T-helper 2 cell treated with Interferon-gamma antibody and Interleukin-4, amounts not matched to agents 5 μg/mL and 100 μg/mL, for 36 hours (primary cell): ENCODE results near the gene DLX3.

Experiments
- DNase-seq: peaks from one replicate; pipeline ENCODE4 v3.0.0; 2021; ENCODE audit warnings: low spot score
- H3K27ac Mint-ChIP-seq: one replicate; pipeline ENCODE4 v1.8.0; 2021; ENCODE audit warnings: mild to moderate bottlenecking, mixed read lengths
- H3K27me3 Mint-ChIP-seq: one replicate; pipeline ENCODE4 v1.8.0; 2021; ENCODE audit warnings: low read depth, mixed read lengths
- H3K36me3 Mint-ChIP-seq: one replicate; pipeline ENCODE4 v1.8.0; 2021; ENCODE audit warnings: low read depth, mixed read lengths
- H3K4me1 Mint-ChIP-seq: one replicate; pipeline ENCODE4 v1.8.0; 2021; ENCODE audit warnings: low read depth, mixed read lengths
- H3K4me3 Mint-ChIP-seq: one replicate; pipeline ENCODE4 v1.8.0; 2022; ENCODE audit warnings: mild to moderate bottlenecking, moderate library complexity, mixed read lengths
- H3K9me3 Mint-ChIP-seq: one replicate; pipeline ENCODE4 v1.8.0; 2021; ENCODE audit warnings: mixed read lengths

Gene DLX3

GRCh38 chr17:49992191-49992932 lies 2.7 kb downstream of the DLX3 start:
- no peaks in the 10 kb centered on the region for H3K9me3 Mint-ChIP-seq
- H3K4me3 Mint-ChIP-seq = no peak overlapping the region
- H3K4me1 Mint-ChIP-seq = peaks cover 19% of the 10 kb centered on the region
- DNase-seq = no peak
- no peaks in the 10 kb centered on the region for H3K36me3 Mint-ChIP-seq
- H3K27ac Mint-ChIP-seq = no peak overlapping the region
- peaks cover 85% of the 10 kb centered on the region for H3K27me3 Mint-ChIP-seq

- Mint-ChIP-seq H3K9me3 (no peaks in the 10 kb centered on the region), H3K4me3 (no peak overlapping the region), H3K4me1 (peaks cover 15% of the 10 kb centered on the region), H3K27ac (no peak overlapping the region), H3K27me3 (peaks cover 89% of the 10 kb centered on the region), H3K36me3 (no peaks in the 10 kb centered on the region)
- no peak for DNase-seq
Observed at GRCh38 chr17:49991409-49991808, 3.6 kb downstream of the DLX3 start.

GRCh38 chr17:49990921-49991320 lies 4.1 kb downstream of the DLX3 start:
- H3K4me3 Mint-ChIP-seq = no peak overlapping the region
- H3K9me3 Mint-ChIP-seq = no peaks in the 10 kb centered on the region
- H3K4me1 Mint-ChIP-seq = peaks cover 14% of the 10 kb centered on the region
- no peak for DNase-seq
- peaks cover 85% of the 10 kb centered on the region for H3K27me3 Mint-ChIP-seq
- H3K36me3 Mint-ChIP-seq = no peaks in the 10 kb centered on the region
- H3K27ac Mint-ChIP-seq = no peak overlapping the region

GRCh38 chr17:49990331-49990730 lies 4.7 kb downstream of the DLX3 start:
- Mint-ChIP-seq H3K27me3 (peaks cover 81% of the 10 kb centered on the region), H3K4me3 (no peak overlapping the region), H3K27ac (no peak overlapping the region), H3K4me1 (peaks cover 13% of the 10 kb centered on the region), H3K36me3 (no peaks in the 10 kb centered on the region), H3K9me3 (no peaks in the 10 kb centered on the region)
- no peak for DNase-seq

GRCh38 chr17:49989518-49989880 lies 5.5 kb downstream of the DLX3 start:
- Mint-ChIP-seq H3K4me1 (peaks cover 6% of the 10 kb centered on the region), H3K4me3 (no peak overlapping the region), H3K27ac (no peak overlapping the region), H3K9me3 (no peaks in the 10 kb centered on the region), H3K27me3 (peaks cover 76% of the 10 kb centered on the region), H3K36me3 (no peaks in the 10 kb centered on the region)
- no peak for DNase-seq

- Mint-ChIP-seq H3K4me3 (no peak overlapping the region), H3K4me1 (no peaks in the 10 kb centered on the region), H3K9me3 (no peaks in the 10 kb centered on the region), H3K27ac (no peak overlapping the region), H3K36me3 (no peaks in the 10 kb centered on the region), H3K27me3 (peaks cover 66% of the 10 kb centered on the region)
- DNase-seq = no peak
Observed at GRCh38 chr17:49987681-49988441, 7.2 kb downstream of the DLX3 start.

GRCh38 chr17:49987290-49987585 lies 7.8 kb downstream of the DLX3 start:
- Mint-ChIP-seq H3K27ac (no peak overlapping the region), H3K4me1 (no peaks in the 10 kb centered on the region), H3K4me3 (no peak overlapping the region), H3K9me3 (no peaks in the 10 kb centered on the region), H3K36me3 (no peaks in the 10 kb centered on the region), H3K27me3 (peaks cover 62% of the 10 kb centered on the region)
- no peak for DNase-seq

GRCh38 chr17:49986396-49987289 lies 8.4 kb downstream of the DLX3 start:
- peaks cover 57% of the 10 kb centered on the region for H3K27me3 Mint-ChIP-seq
- no peaks in the 10 kb centered on the region for H3K4me1 Mint-ChIP-seq
- no peaks in the 10 kb centered on the region for H3K9me3 Mint-ChIP-seq
- H3K4me3 Mint-ChIP-seq = no peak overlapping the region
- no peak for DNase-seq
- H3K27ac Mint-ChIP-seq = no peak overlapping the region
- H3K36me3 Mint-ChIP-seq = no peaks in the 10 kb centered on the region

GRCh38 chr17:49985310-49985990 lies 9.6 kb downstream of the DLX3 start:
- Mint-ChIP-seq H3K4me1 (no peaks in the 10 kb centered on the region), H3K4me3 (no peak overlapping the region), H3K27me3 (peaks cover 53% of the 10 kb centered on the region), H3K36me3 (no peaks in the 10 kb centered on the region), H3K9me3 (no peaks in the 10 kb centered on the region), H3K27ac (no peak overlapping the region)
- DNase-seq = no peak

GRCh38 chr17:49984776-49985175 lies 10.2 kb downstream of the DLX3 start:
- Mint-ChIP-seq H3K27me3 (peaks cover 47% of the 10 kb centered on the region), H3K36me3 (no peaks in the 10 kb centered on the region), H3K4me1 (no peaks in the 10 kb centered on the region), H3K9me3 (no peaks in the 10 kb centered on the region), H3K27ac (no peak overlapping the region), H3K4me3 (no peak overlapping the region)
- DNase-seq = no peak

GRCh38 chr17:49984283-49984682 lies 10.7 kb downstream of the DLX3 start:
- H3K27ac Mint-ChIP-seq = no peak overlapping the region
- H3K9me3 Mint-ChIP-seq = no peaks in the 10 kb centered on the region
- no peak for DNase-seq
- H3K4me1 Mint-ChIP-seq = no peaks in the 10 kb centered on the region
- H3K27me3 Mint-ChIP-seq = peaks cover 45% of the 10 kb centered on the region
- H3K36me3 Mint-ChIP-seq = no peaks in the 10 kb centered on the region
- H3K4me3 Mint-ChIP-seq = no peak overlapping the region

GRCh38 chr17:49980703-49981197 lies 14.3 kb downstream of the DLX3 start:
- Mint-ChIP-seq H3K36me3 (no peaks in the 10 kb centered on the region), H3K27ac (no peak overlapping the region), H3K4me3 (no peak overlapping the region), H3K4me1 (no peaks in the 10 kb centered on the region), H3K27me3 (peaks cover 29% of the 10 kb centered on the region), H3K9me3 (no peaks in the 10 kb centered on the region)
- no peak for DNase-seq

GRCh38 chr17:49979748-49980479 lies 15.1 kb downstream of the DLX3 start:
- Mint-ChIP-seq H3K4me1 (no peaks in the 10 kb centered on the region), H3K4me3 (no peak overlapping the region), H3K9me3 (no peaks in the 10 kb centered on the region), H3K27ac (no peak overlapping the region), H3K27me3 (peaks cover 32% of the 10 kb centered on the region), H3K36me3 (no peaks in the 10 kb centered on the region)
- DNase-seq = no peak
